VCaP (cell line): ENCODE results near the gene ARSK.

Experiments
- H3K27ac ChIP-seq: fragments of 450-650 bp; 2 replicates; pipeline ENCODE4 v1.5.1; 2017
- TF ChIP-seq, protein P1 (sequence below): fragments of 450-650 bp; conservative IDR thresholded peaks from 2 replicates; pipeline ENCODE4 v1.5.1; 2017; ENCODE audit warnings: mild to moderate bottlenecking, moderate library complexity

ARSK gene

DNA sequence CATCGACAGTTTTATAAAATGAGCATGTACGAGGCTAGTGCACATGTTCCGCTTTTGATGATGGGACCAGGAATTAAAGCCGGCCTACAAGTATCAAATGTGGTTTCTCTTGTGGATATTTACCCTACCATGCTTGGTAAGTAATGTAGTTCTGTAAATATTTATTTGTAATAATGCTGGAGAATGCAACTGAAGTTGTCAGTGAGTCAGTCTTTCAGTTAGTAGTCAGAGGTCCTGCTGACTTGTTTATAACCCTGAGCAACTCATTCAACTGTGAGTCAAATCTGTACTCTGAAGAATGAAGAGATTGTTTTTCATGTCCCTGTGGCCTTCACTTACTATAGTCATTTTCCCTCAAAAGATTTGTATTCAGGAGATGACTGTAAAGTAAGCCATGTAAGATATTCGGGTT, 36.6 kb downstream of the ARSK start:
- TF ChIP-seq, protein P1, sequence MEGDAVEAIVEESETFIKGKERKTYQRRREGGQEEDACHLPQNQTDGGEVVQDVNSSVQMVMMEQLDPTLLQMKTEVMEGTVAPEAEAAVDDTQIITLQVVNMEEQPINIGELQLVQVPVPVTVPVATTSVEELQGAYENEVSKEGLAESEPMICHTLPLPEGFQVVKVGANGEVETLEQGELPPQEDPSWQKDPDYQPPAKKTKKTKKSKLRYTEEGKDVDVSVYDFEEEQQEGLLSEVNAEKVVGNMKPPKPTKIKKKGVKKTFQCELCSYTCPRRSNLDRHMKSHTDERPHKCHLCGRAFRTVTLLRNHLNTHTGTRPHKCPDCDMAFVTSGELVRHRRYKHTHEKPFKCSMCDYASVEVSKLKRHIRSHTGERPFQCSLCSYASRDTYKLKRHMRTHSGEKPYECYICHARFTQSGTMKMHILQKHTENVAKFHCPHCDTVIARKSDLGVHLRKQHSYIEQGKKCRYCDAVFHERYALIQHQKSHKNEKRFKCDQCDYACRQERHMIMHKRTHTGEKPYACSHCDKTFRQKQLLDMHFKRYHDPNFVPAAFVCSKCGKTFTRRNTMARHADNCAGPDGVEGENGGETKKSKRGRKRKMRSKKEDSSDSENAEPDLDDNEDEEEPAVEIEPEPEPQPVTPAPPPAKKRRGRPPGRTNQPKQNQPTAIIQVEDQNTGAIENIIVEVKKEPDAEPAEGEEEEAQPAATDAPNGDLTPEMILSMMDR, result no peak
- H3K27ac ChIP-seq, result no peak overlapping the region

DNA sequence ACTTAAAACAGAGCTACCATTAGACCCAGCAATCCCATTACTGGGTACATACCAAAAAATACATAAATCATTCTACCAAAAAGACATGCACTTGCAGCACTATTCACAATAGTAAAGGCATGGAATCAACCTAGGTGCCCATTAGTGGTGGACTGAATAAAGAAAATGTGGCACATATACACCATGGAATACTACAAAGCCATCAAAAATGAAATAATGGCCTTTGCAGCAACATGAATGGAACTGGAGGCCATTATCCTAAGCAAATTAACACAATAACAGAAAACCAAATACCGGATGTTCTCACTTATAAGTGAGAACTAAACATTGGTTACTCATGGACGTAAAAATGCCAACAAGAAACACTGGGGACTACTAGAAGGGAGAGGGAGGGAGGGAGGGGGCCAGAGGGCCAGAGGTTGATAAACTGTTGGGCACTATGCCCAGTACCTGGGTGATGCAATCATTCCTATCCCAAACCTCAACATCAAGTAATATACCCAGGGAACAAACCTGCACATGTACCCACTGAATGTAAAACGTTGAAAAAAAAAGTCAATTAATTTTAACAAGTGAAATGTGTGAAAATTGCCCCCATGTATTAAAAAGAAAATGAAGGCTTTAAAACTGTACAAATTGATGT, 40.5 kb downstream of the ARSK start:
- no peak overlapping the region for H3K27ac ChIP-seq
- TF ChIP-seq, protein P1, result no peak

DNA sequence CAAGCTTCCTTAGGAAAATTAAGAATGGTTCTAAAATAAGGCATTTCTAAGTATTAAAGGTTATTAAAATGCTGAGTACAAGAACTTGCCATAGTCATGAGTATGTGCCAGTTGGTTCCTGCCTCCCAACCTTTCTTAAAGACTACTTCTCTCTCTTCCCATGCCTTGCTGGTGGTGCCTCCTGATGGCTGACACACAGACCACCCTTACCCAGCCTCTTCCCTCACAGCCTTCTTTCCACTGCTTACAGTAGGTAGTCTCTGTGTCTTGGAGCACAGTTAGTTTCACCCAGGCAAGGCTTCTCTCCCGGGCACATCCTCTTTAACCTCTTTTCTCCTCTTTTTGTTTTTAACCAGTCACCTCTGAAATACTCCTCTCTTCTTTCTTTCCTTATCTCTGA, 44.4 kb downstream of the ARSK start:
- TF ChIP-seq, protein P1, result no peak
- H3K27ac ChIP-seq, result no peak overlapping the region

DNA sequence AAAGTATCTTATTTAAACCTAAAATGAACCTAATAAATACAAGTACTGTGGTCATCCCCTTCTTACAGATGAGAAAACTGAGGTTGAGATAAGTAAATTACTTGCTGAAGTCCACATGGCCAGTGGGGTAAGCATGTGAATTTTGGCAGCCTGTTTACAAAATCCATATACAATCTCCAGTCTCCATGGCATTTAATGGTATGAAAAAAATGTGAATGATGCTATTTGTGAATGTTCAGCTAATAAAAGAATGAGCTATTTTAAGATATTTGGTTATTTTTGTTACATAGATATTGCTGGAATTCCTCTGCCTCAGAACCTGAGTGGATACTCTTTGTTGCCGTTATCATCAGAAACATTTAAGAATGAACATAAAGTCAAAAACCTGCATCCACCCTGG, 45.7 kb downstream of the ARSK start:
- H3K27ac ChIP-seq, result no peak overlapping the region
- TF ChIP-seq, protein P1, result no peak

DNA sequence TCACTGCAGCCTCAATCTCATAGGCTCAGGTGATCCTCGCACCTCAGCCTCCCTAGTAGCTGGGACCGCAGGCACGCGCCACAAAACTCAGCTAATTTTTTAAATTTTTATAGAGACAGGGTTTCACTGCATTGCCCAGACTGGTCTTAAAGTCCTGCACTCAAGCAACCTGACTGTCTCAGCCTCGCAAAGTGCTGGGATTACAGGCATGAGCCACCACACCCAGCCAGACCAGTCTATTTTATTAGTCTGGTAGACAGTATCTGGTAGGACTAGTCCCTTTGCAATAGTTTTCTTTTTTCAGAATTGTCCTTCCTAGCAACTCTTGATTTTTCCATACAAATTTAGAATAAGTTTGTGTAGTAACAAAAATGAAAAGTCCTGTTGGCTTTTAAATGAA, 50.9 kb downstream of the ARSK start:
- TF ChIP-seq, protein P1, result no peak

DNA sequence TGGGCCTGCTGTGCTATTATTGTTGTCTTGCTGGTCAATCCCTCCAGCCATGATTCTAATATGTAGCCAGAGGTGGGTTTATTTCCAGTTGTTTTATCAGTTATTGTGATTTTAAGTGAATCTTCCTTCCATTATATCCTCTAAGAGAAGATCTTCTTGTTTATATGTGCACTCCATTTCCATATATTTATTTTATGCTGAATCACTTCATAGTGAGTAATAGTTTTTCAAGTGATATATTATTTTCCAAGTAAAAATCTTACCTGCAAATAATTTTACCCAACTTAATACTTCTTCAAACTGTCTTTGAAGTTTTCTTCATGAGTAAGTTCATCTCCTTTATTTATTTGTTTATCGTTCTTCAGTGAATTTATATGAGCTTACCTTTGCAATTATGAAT, 51.5 kb downstream of the ARSK start:
- H3K27ac ChIP-seq, result no peak overlapping the region
- TF ChIP-seq, protein P1, result no peak

More for the DNA sequence above, 50.9 kb downstream of the ARSK start:
- H3K27ac ChIP-seq, result no peak overlapping the region

DNA sequence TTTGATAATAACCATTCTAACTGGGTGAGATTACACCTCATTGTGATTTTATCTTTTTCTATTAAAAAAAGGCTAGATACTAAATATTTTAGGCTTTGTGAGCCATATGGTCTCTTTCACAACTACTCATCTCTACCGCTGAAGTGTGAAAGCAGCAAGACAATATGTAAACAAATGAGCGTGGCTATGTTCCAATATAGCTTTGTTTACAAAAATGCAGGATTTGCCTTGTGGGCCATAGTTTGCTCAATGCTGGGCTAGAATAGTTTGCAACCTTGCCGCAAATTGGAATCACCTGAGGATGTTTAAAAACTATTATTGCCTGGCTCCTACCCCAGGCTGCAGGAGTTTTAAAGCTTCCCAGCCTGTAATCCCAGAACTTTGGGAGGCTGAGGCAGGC, 54.8 kb downstream of the ARSK start:
- TF ChIP-seq, protein P1, result no peak
- no peak overlapping the region for H3K27ac ChIP-seq
